Prostate gland (tissue), 2 donors: ENCODE results near the gene RGS9.

Experiments used
- POLR2A ChIP-seq: fragments of 450-650 bp; IDR thresholded peaks from one replicate; pipeline ENCODE4 v1.6.1; 2016; ENCODE audit warnings: antibody characterized with exemption, mild to moderate bottlenecking
- POLR2AphosphoS5 ChIP-seq: sonication (generic); formaldehyde crosslinking; IDR thresholded peaks from one replicate; pipeline ENCODE4 v1.6.1; 2017; ENCODE audit warnings: antibody characterized with exemption
- TF ChIP-seq, protein P1 (sequence below), 4 experiments: fragments of 200-600 bp in 2 of 4; fragments of 450-650 bp in 2 of 4; sonication (generic) in 2 of 4; IDR thresholded peaks; 1 replicate in 3 of 4; 2 replicates in 1 of 4; pipeline ENCODE4 v1.5.1; 2016 to 2019; ENCODE audit warnings: antibody characterized with exemption in 4 of 4, mild to moderate bottlenecking in 2 of 4, moderate library complexity in 2 of 4

DNA sequence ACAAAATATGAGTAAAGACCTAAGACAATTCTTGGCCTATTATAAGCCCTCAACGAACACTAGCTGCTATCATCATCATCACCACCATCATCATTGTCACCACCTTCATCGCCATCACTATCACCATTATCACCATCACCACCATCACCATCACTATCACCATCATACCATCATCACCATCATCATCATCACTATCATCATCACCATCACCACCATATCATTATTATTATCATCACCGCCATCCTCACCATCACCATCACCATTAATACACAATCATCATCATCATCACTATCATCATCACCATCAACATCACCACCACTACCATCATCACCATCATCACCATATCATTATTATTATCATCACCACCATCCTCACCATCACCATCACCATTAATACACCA is 82.5 kb downstream of the RGS9 start:
- TF ChIP-seq, protein P1, sequence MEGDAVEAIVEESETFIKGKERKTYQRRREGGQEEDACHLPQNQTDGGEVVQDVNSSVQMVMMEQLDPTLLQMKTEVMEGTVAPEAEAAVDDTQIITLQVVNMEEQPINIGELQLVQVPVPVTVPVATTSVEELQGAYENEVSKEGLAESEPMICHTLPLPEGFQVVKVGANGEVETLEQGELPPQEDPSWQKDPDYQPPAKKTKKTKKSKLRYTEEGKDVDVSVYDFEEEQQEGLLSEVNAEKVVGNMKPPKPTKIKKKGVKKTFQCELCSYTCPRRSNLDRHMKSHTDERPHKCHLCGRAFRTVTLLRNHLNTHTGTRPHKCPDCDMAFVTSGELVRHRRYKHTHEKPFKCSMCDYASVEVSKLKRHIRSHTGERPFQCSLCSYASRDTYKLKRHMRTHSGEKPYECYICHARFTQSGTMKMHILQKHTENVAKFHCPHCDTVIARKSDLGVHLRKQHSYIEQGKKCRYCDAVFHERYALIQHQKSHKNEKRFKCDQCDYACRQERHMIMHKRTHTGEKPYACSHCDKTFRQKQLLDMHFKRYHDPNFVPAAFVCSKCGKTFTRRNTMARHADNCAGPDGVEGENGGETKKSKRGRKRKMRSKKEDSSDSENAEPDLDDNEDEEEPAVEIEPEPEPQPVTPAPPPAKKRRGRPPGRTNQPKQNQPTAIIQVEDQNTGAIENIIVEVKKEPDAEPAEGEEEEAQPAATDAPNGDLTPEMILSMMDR (IDR thresholded peaks at IDR 0.05), result no peak
- TF ChIP-seq POLR2AphosphoS5 (no peak), POLR2A (no peak)
